HG02943 (cell line): ENCODE measurements around the gene SLX9.

Source experiments
- ATAC-seq: cut with Tn5 transposase; IDR thresholded peaks from one replicate; pipeline ENCODE4 v1.9.1; 2021; ENCODE audit warnings: mild to moderate bottlenecking, low read depth, moderate library complexity; ENCODE audit not compliant: unreplicated experiment

Gene SLX9

GRCh38 chr21:44943686-44944550 lies 4.1 kb downstream of the SLX9 start:
- no peak for ATAC-seq

GRCh38 chr21:44944596-44944995 lies 4.8 kb downstream of the SLX9 start:
- no peak for ATAC-seq

DNA sequence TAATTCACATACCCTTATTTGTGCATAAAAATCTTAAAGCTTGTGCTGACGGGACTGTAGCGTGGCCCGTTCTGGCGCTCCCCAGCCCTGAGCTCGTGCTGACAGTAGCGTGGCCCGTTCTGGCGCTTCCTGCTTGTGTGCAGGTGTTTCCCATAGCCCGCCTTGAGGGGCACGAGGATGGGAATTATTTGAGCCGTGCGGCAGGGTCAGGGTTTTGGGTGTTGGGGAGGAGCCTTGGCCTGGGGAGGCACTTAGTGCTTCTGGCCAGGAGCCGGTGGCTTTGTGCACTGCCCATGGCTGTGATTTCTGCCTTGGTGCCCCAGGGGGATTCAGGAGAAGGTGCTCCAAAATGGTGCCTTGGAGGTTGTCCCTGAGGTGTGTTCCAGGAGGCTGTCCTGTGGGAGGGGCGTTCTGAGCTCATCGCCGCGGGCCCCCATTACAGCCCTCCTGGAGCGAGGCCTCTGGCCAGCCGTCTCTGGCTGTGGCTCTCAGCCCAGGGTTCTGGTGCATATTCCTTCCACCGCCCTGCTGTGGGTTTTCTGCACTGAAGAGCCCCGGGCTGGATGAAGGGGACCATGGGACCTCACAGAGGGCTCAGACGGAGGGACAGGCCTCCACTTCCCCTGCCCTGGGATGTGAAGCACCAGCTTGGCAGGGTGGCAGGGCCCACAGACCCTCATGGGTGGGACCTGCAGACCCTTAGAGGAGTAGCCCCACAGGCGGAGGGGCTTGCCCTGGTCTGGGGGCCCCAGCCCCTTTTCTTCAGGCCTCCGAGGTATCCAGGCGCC lies 6.6 kb downstream of the SLX9 start:
- no peak for ATAC-seq

GRCh38 chr21:44947111-44947929 lies 7.5 kb downstream of the SLX9 start:
- ATAC-seq = no peak

- ATAC-seq = no peak
Observed at GRCh38 chr21:44947930-44948331, 8.1 kb downstream of the SLX9 start.

DNA sequence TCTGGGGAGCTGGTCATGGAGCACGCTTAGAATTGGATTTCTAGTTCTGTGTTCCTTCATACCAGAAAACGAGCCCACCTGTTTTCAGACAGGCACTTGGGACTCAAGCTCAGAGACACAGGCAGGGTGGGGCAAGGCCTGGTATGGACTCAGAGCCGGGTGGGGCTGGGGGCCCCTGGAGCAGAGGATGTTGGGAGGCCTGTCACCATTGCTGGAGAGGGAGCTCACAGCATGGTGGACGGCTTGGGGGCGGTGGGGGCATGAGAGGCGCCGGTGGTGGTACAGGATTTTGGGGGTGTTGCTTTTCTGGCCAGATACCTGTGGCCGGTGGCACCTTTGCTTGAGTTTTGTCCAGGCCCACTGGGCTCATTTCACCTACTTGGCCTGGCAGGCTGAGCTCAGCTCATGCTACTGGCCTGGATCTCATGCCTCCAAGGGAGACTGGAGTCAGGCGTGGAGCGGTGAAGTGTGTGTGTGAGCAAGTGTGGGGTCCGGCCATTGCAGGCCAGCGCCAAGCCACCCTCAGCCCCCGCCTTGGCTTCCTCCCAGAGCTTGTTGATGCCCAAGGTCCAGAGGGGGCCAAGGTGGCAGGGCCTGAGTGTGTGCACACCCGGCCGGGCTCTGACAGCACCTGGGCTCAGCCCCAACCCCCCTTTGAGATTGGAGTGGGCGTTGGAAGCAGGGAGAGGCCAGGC lies 8.7 kb downstream of the SLX9 start:
- no peak for ATAC-seq

- no peak for ATAC-seq
Observed at GRCh38 chr21:44949161-44949778, 9.4 kb downstream of the SLX9 start.

GRCh38 chr21:44949779-44950198 lies 10.0 kb downstream of the SLX9 start:
- ATAC-seq = no peak

- ATAC-seq = no peak
Observed at GRCh38 chr21:44950351-44950750, 10.5 kb downstream of the SLX9 start.

DNA sequence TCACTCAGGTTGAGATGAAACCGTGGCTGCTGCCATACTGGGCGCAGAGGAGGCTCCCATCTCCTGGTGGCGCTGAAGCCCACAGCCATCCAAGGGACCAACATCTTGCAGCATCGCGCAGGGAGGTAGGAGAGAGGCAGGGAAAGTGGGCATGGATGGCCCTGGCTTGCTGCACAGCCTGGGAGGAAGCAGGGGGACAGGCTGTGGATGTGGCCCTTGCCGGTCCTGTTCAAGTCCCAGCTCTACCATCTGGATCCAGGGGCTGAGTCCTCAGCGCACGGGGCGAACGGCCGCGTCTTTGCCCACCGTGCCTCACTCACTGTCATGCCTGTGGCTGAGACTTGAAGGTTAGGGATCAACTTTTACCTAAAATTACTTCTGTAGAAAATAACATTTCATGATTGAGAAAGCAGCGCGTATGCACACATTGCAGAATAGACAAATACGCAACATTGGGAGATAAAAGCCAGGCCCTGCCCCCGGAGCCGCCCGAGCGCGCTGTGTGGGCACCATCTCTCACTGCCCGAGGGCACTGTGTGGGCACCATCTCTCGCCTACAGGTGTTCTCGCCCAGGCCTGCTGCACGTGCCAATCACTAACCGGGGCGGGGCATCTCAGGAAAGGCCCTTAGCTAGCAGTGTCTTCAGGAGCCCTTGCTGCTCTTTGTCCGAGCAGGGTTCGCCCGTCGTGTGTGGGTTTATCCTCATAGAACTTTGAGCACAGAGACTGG lies 11.5 kb downstream of the SLX9 start:
- ATAC-seq = no peak

GRCh38 chr21:44952116-44952928 lies 12.5 kb downstream of the SLX9 start:
- ATAC-seq = no peak

DNA sequence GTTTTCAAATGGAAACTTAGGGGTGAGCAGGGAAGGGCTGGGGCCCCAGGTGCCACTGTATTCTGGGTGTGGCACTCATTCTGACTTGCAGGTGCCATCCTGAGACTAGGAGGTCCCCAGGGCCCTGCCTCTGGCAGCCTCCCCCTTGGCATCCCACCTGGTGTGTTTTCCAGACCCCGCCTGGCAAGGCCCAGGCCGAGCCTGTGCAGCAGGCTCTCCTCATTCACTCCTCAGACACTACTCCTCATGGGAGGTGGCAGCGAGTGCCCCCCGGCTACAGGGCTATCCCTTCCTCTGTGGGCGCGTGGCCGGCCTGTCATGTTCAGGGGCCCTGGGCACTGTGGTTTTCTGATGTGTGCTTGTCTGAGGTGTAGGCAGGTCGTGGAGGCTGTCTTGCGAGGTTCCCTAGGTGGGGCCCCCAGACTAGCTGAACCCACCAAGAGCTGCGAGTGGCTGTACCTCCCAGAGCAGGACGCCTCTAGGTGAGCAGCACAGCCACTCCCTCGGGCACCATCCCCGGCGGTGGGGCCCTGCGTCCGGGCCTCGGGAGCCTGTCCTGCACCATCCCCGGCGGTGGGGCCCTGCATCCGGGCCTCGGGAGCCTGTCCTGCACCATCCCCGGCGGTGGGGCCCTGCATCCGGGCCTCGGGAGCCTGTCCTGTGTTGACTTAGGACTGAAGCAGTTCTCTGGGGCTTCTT lies 13.2 kb downstream of the SLX9 start:
- ATAC-seq = no peak

DNA sequence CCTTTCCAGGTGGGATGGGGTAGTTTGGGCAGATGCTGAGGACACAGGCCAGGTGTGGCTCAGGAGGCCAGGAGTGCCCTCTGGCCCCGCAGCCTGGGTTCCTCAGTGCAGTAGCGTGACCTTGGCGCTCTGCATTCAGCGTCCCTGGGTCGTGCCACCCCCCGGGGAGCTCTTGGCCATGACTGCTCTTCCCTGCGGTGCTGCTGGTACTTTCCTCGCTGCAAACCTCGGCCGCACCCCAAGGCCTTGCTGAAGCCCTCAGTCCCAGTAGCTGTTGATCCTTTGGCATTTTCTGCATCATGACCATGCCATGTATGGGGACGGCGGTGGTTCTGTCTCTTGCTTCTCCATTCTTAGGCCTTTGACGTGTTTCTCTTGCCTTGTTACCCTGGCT lies 13.8 kb downstream of the SLX9 start:
- no peak for ATAC-seq

DNA sequence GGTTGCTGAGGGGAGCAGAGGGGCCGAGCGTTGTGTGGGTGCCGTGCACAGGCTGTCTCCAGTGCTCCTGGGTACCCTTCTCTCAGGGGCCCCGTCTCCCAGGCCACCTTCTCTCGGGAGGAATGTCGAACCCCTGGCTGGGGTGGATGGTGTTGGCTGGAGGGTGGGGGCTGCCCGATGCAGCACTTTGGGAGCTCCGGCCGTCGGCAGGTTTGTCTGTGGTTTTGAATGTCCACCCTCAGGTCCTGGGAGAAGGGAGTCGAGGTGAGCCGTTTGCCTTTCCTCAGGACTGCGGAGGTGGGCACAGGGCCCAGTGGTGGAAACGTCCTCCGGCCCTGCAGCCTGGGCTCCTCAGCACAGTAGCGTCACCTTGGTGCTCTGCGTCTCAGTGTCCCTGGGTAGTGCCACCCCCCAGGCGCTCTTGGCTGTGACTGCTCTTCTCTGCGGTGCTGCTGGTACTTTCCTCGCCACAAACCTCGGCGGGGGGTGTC lies 14.5 kb downstream of the SLX9 start:
- ATAC-seq = no peak

DNA sequence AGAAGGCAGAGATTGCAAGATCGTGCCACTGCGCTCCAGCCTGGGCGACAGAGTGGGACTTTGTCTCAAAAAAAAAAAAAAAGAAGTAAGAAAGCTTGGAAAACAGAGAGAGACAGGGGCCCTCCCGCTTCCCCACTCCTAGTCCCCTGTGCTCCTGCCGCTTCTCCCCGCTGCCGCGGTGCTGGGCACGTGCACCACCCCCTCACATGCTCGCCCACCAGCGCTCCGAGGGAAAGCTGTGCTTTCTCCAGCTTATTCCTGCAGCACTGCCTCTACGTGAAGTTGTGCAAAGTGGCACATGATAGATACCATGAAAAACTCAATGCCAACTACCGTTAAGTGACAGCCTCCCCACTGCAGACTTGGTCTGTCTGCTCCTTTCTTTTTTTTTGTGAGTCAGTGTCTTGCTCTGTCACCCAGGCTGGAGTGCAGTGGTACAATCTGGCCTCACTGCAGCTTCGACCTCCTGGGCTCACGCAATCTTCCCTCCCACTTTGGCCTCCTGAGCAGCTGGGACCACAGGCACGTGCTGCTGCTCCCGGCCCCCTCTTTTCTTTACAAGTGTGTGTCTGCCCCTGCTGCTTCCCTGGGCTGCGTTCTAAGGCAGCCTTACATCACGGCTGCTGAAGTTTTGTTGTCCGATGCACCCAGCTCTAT lies 15.4 kb downstream of the SLX9 start:
- ATAC-seq = no peak

- no peak for ATAC-seq
Observed at GRCh38 chr21:44955798-44956175, 16.0 kb downstream of the SLX9 start.

DNA sequence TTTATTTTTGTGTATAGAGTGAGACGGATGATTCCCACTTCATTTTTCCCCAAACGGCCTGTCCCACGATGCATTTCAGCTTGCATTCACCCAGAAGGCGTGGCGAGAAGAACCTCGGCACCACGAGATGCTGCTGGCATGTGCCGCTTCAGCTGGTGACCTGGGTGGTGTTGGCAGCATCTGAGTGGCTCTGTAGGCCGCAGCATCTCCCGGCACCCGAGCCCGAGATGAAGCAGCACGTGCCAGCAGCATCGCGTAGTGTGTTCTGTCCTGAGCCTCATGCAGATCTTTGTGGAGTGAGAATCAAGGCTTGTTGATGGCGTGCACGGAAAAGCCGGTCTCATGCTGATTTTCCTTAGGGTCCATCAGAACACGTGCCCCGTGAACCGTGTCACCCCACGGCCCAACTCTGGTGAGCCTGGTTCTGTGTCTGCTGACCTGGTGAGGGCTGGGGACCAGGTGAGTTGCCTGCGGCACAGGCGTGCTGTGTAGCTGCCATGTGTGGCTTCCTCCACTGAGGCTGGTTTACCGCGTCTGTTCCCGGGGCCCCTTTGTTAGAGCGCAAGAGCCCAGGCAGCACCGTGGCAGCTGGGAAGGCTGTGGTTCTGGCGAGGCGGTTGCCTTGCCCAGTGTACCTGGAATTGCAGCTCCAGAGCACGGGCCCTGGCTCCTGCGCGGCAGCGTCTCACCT lies 16.7 kb downstream of the SLX9 start:
- no peak for ATAC-seq
